HG03432 (cell line): ENCODE results near the gene SRSF5.
"Not testable (repeated sequence)": the region's sequence is repeated elsewhere in the genome, so short reads cannot be mapped to it uniquely, and the experiment has no call there.

Source experiments
- ATAC-seq: cut with Tn5 transposase; IDR thresholded peaks from one replicate; pipeline ENCODE4 v1.9.1; 2021; ENCODE audit warnings: mild to moderate bottlenecking, moderate library complexity; ENCODE audit not compliant: unreplicated experiment

SRSF5 gene

DNA sequence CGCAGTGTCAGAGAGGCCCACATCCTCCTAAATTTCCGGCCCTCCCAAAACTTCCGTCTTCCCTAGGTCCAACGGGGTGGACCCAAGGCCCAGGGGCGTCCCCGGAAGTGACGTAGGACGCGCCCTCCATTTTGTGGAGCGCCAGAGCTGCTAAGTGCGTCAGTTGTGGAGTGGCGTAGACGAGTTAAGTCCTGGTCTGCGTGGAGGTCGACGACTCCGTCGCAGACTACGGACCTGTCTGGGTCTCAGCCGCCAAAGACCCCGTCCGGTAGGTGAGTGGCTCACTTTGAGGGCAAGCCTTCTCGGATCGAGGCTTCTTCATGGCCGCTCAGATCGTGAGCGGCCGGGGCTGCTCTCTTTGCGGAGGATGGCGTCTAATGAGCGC is at the start of gene SRSF5:
Gene SRSF5, plus strand, starts transcription at position 159 of the 385 bp plus-strand sequence. CDS start 1,015 bp downstream, outside the sequence.
- ATAC-seq: peak; percentile 83

DNA sequence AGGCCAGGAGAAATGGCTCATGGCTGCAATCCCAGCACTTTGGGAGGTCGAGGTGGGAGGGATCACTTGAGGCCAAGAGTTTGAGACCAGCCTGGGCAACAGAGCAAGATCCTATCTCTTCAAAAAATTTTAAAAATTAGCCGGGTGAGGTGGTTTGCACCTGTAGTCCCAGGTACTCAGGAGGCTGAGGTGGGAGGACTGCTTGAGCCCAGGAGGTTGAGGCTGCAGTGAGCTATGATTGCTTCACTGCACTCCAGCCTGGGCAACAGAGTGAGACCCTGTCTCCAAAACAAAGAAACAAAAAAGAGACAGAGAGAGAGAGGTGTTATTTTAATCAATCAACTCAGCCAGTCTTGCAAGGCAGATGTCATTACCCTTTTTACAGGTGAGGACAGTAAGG is 48.3 kb upstream of the SRSF5 start:
- ATAC-seq: not testable (repeated sequence)

DNA sequence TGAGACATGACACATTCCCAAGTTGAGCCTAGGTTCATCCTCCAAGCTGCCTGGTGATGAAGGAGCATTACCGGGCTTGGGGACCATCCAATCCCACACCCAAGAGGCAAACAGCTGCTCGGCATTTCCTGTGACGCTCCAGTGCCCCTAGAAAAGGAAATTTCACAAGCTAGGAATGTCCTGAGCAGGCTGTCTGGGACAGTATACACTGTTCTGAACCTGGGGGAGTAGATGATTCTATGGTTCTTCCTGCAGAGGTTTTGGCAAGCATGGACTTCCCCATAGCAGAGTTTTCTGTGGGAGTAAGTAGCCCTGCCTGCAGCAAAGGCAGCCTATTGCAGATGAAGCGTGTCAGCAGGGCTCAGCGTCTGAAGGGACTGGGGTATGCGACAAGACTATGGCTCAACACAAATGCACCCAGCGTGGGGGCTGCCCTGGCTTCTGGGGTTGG is 47.4 kb upstream of the SRSF5 start:
- ATAC-seq: no peak

DNA sequence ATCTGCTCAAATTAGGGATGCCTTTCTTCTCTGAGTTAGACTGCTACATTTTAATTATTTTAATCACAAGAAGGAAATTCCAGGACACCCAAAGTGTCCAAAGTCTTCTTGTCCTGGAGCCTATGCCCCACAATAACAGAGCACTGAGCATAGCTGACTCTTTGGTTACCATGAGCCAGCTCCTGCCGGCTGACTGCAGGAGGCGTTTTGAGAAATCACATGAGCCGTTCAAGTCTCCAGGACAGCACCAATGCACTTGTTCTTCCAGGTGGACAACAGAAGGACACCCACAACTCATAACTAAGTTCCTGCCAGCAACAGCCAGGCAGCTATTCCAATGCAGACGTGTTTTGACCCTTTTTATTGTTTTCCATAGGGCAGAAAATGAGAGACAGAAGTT is 46.0 kb upstream of the SRSF5 start:
- no peak for ATAC-seq

DNA sequence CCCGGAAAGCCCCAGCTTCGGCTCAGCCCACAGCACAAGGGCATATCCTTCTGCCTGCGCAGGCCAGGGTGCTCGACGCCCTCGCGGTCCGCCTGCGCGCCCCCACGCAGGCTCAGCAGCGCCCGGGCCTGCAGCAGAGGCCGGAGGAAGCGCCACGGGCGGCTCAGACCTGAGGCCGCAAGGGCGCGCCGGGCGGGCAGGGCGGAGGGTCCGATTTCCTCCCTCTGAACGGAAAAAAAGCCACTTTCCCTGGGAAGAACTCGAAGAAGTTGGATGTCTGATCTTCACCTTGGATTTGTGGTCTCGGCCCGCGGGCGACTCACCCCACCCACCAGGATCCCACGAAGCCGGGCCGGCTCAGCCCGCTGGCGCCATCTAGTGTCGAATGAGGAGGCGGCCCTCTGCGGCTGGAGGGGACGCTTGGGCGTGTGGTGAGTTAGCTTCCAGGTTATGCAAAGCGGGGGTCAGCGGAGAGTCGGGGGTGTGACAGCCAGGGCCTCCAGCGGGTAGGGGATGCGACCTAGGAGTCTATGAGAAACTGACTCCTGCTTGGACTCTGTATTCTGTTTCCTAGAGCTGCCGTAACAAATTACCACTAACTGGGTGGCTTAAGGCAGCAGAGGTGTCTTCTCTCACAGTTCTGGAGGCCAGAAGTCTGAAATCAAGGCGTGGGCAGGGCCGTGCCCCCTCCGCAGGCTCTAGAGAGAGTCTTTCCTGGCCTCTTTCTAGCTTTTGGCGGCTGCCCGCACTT is 40.0 kb upstream of the SRSF5 start:
- ATAC-seq: peak; percentile 85

DNA sequence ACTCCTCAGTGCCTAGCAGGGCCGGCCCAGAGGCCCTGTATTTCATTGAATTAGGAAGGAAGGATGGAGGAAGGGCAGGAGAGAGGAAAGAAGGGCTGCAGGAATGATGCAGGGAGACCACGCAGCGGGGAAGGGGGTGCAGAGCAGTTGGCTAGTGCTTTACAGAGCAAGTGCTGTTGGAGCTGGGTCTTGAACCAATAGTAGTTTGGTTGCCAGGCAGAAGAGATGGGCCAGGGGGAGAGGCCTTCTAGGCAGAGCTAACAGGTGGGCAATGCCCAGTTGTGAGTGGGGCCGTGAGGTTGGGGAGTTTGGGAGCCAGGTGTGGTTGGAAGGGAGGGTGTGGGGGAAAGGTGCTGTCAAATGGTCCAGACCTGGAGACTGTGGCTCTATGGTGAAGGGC is 39.1 kb upstream of the SRSF5 start:
- no peak for ATAC-seq

DNA sequence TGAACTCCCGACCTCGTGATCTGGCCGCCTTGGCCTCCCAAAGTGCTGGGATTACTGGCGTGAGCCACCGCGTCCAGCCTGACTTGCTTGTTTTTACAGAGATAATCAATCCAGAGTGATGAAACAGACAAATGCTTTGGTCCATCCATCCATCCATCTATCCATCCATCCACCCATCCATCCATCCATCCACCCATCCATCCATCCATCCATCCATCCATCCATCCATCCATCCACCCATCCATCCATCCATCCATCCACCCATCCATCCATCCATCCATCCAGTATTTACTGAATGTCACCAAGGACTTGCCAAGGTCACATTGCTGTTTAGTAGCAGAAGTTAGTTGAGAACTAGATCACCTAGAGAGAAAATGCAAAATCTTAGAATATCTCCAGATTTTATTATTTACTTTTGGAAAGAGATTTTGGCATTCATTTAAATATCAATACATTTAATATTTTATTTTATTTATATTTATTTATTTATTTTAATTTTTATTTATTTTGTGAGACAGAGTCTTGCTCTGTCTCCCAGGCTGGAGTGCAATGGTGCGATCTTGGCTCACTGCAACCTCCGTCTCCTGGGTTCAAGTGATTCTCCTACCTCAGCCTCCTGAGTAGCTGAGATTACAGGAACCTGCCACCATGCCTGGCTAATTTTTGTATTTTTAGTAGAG is 34.9 kb upstream of the SRSF5 start:
- ATAC-seq: not testable (repeated sequence)

DNA sequence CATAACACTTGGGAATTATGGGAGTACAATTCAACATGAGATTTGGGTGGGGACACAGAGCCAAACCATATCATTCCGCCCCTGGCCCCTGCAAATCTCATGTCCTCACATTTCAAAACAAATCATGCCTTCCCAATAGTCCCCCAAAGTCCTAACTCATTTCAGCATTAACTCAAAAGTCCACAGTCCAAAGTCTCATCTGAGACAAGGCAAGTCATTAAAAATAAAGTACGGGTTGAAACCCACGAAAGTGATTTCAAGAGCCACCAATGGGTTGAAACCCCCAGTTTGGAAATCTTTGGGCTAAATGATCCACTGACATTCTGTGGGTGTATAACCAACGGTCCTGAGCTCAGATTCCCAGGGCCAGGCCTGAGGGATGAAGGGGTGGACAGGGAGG is 30.5 kb upstream of the SRSF5 start:
- ATAC-seq: not testable (repeated sequence)

DNA sequence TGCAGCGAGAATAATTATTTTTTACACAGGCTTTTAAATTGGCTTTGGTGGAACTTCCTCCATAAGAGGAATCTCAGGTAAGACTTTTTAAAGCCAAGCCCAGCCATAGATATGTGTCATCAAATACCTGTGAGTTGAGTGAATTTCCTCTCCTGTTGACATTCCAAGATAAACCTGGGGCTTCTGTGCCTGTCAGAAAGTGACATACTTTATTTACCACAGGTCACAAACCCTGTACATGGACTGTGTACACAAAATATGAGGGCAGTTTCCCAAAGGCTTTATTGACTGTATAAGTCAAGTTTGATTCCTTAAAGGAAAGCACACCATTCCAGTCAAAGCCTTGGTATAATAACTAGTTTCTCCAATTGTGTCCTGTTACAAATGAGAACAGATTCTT is 25.9 kb upstream of the SRSF5 start:
- no peak for ATAC-seq

DNA sequence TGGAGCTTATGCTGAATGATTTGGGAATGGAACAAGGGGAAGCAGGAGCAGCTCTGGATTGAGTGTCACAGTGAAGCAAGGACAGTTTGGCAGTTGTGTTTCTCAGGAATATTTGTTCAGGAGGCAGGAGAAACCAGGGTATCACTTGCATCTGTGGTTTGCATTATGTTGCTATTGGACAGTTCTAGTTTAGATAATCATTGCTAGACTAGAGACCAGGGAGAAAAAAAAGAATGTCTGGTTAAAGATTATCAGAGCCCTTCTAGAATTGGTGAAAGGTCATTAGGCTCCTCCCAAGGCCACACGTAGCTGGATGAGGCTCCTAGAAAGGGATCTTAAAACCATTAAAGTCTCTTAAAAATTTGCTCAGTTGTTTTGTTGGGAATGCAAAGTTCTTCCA is 17.0 kb upstream of the SRSF5 start:
- ATAC-seq: no peak

DNA sequence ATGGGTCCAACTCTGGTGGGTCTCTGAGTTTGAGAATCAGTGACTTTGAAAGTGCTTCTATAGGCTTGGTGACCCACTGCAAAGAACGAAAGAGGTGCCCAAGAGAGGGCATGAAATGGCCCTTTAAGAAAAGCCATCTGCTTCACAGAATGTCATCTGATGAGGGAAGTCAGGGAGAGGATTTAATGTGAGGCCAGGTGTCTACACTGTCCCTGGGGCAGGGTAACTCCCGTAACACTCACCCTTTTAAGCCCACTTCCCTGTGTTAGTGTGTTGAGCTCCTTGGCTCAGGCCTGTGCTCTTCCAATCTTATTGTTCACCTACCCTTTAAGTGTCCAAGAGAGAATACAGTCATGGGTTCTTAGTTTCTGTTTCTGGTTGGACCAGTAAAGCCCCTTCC is 16.4 kb upstream of the SRSF5 start:
- ATAC-seq: no peak

DNA sequence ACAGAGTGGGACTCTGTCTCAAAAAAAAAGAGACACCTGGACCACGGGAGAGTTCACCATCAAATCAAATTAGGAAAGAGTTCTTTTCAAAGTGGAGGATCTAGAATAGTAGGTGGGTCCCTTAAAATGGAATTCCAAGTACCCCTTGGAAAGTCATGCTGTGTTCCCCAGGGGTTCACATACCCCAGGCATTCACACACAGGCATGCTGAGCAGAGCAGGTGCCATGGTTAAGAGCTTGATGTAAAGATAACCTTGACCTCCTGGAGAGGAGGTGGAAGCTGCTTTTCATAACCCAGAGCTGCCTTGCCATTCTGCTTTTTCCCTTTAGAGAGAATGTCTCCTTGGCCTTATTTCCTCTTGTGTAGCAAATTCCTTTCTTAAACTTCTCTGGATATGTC is 14.2 kb upstream of the SRSF5 start:
- ATAC-seq: no peak

DNA sequence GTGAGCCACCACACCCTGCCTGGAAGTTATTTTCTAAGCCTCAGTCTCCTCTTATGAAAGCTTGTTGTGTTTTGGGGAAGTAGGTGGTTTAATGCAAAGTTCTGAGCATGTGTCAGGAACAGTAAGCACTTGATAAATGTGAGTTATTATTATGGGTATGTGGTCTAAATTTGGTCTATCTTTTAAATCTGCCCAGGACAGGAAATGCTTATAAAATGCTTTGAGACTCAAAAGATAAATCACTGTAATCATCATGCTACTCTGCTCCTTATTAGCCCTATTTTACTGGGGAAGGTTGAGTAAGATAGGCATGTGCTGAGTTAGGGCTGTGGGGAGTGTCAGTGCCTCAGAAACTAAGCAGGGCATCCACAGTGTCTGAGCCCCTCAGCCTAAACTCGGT is 13.1 kb upstream of the SRSF5 start:
- no peak for ATAC-seq

DNA sequence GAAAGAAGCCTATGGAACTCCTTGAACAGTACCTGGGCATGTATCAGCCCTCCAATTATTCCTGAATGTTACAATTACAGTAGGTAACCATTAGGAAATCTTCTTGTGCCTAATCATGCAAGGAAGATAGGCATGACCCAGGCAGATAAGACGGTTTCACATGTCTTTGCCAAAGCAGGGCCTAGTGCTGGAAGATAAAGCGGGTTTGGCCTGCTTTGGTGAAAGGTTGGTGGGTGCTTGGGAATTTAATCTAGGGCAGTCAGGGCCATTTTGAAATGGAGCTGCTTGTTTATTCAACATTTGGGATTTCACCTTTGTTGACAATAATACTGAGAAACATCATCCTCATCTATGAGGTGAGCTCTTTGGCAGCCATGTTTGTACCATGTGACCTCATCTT is 12.5 kb upstream of the SRSF5 start:
- no peak for ATAC-seq

DNA sequence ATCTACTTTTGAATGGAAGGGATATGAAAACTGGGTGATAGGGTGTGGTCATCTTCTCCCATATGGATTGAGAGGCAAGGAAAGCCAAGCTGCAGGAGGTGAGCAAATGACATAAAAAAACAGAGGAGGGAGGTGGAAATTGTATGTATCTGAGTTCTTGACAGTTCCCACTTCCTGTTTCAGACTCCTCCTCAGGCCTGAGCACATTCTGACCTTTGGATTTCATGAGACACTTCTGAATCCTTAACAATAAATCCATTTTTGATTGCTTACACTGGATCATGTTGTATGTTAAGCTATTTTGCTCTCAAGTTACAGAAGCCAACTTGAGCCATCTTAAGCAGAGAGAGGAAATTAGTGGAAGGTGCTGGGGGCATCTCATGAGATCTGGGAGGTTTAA is 11.6 kb upstream of the SRSF5 start:
- no peak for ATAC-seq

DNA sequence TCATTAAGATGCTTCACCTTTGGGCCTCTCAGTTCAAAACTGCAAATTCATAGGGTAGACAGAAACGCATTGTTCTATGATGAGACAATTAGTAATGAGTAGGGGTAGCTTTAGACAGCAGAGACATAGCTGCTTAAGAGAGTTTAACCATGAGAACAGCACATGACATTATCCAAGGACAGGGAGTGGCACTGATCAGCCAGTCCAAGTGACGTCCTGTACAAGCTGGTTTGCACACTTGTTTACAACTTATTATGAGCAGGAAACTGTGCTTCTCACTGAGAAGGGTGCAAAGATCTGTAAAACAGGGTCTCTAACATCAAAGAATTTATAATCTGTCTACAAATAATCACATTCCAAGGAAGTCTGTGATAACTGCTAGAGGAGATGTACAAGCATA is 11.2 kb upstream of the SRSF5 start:
- no peak for ATAC-seq

DNA sequence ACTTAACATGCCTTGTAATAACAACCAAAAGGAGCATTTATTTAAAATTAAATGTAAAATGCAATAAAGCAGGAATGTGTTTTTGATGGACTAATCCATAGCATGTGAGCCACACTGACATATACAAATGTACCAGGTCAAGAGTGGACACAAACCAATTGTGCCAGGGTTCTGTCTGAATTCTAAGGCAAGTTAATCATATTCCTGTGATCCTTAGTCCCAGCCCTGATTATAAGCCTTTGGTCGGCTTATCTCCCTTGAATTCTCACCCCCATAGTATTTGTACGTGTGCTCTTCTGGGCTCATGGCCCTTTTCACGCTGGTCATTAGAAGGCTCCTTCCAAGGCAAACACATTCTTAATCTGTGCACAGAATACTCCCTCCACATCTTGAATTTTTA is 10.6 kb upstream of the SRSF5 start:
- no peak for ATAC-seq

DNA sequence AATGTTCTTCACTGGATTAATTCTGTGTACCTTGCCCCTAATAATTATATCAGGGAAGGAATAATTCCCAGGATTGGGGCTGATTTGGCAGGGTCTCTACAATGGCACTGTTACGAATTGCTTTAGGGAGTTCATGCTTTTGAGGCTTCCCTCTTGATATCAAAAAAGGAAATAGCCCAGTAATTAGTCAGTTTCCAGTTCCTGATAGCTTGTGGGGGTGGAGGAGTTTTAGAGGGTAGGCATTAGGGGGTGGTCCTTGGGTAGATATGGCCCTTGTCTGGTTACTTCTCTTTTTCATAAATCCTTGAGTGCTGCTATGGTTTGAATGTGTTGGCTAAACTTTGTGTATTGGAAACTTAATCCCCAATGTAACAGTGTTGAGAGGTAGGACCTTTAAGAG is 6.1 kb upstream of the SRSF5 start:
- no peak for ATAC-seq

DNA sequence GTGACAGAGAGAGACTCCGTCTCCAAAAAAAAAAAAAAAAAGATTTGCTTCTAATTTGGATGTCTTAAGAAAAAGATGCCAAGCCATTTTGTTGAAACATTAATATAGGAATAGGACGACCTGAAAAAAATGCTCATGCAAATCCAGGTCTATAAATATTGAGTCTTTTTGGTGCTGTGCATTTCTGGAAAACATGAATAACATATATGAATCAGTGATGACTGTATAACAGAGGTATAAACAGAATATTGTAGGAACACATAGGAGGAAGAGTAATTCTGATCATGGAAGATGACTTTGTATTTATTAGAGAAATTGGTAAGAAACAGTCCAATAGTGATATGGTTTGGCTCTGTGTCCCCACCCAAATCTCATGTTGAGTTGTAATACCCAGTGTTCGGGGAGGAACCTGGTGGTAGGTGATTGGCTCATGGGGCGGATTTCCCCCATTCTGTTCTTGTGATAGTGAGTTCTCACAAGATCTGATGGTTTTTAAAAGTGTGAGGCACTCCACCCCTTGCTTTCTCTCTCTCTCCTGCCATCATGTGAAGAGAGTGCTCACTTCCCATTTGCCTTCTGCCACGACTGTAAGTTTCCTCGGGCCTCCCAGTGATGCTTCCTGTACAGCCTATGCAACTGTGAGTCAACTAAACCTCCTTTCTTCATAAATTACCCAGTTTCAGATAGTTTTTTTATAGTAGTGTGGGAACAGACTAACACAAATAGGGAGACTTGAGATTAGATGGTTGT is 3.0 kb upstream of the SRSF5 start:
- no peak for ATAC-seq

DNA sequence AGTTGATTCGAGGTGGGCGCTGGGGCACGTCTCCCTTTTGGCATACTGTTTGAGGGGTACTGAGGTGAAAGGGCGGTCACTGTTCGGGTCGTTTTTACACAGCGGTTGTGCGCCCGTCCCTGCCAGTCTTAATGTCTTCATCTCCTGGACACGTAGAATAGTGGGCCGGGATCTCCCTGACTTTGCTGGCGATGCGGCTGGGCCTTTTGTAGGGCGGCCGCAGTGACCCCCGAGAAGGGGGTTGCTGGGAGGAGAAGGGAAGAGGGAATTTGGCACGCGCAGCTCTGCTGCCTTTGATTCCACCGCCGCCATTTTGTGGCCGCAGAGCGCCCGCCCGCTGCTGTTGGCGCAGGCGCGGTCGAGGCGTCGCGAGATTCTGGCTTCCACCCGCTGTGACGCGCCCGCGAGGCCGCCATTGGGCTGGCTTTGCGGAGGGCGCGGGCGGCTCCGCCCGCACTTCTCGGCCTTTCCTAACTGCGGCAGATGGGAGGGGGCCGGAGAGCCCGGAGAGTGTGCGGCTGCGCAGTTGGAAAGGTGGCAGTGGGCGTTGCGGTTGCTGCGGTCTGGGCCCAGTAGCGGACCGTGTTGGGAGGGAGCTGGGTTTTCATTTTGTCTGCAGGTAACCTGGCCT is 542 bp downstream of the SRSF5 start:
- peak; percentile 79 for ATAC-seq

DNA sequence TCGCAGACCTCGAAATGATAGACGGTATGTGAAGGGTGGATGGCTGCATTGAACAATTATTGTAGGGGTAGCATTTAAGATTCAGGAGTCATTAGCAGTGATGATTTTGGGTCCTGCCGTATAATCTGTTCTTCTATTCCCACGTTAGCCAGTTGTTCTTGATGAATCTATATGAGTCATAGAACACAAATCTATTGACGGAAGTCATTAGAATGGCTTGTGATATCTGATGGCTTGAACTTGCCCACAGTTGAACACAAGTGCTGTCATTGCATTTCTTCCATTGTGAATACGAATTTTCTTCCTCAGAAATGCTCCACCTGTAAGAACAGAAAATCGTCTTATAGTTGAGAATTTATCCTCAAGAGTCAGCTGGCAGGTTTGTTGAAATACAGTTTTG is 1.9 kb downstream of the SRSF5 start:
- no peak for ATAC-seq
